Liver (tissue), 9 donors: ENCODE measurements around the gene TFDP1. TPM values are rescaled to one million over a fixed set of nuclear protein-coding genes. Genes with fewer than 3 reads are reported as not detected.

Source experiments
- DNase-seq: peaks from one replicate; pipeline ENCODE4 v3.0.0-alpha.2; 2017; ENCODE audit warnings: low spot score
- H3K27ac ChIP-seq, 2 donors: one replicate each; pipeline ENCODE4 v1.7.0; 2013; ENCODE audit warnings: inconsistent platforms in 2 of 2, low read length in 2 of 2, control low read depth in 1 of 2, low read depth in 1 of 2, mild to moderate bottlenecking in 1 of 2
- H3K27me3 ChIP-seq, 4 donors: one replicate each; pipeline versions ENCODE4 v1.6.1 to v1.7.0; 2013; ENCODE audit warnings: low read length in 3 of 4, inconsistent platforms in 1 of 4, mild to moderate bottlenecking in 1 of 4, moderate library complexity in 1 of 4; ENCODE audit not compliant: control insufficient read depth in 4 of 4, insufficient read depth in 4 of 4
- H3K36me3 ChIP-seq, 4 donors: one replicate each; pipeline versions ENCODE4 v1.6.1 to v1.7.0; 2013; ENCODE audit warnings: low read length in 3 of 4, mild to moderate bottlenecking in 3 of 4, low read depth in 1 of 4, moderate library complexity in 1 of 4; ENCODE audit not compliant: control insufficient read depth in 4 of 4, insufficient read depth in 3 of 4
- H3K4me1 ChIP-seq, 4 donors: one replicate each; pipeline versions ENCODE4 v1.6.1 to v1.7.0; 2013; ENCODE audit warnings: low read length in 3 of 4, mild to moderate bottlenecking in 3 of 4, moderate library complexity in 1 of 4; ENCODE audit not compliant: control insufficient read depth in 4 of 4, insufficient read depth in 4 of 4
- H3K4me3 ChIP-seq, 3 donors: one replicate each; pipeline versions ENCODE4 v1.6.1 to v1.7.0; 2013; ENCODE audit warnings: low read length in 3 of 3, control low read depth in 1 of 3, low read depth in 1 of 3, mild to moderate bottlenecking in 1 of 3
- H3K9ac ChIP-seq, 2 donors: one replicate each; pipeline ENCODE4 v1.7.0; 2013; ENCODE audit warnings: low read length in 2 of 2, mild to moderate bottlenecking in 2 of 2, moderate library complexity in 2 of 2, control low read depth in 1 of 2, low read depth in 1 of 2
- H3K9me3 ChIP-seq, 4 donors: one replicate each; pipeline versions ENCODE4 v1.6.1 to v1.7.0; 2013; ENCODE audit warnings: low read length in 3 of 4; ENCODE audit not compliant: control insufficient read depth in 4 of 4
- FOXA1 ChIP-seq: IDR thresholded peaks from 2 replicates; pipeline ENCODE4 v1.6.1; 2016; ENCODE audit warnings: antibody characterized with exemption
- FOXA2 ChIP-seq: IDR thresholded peaks from 2 replicates; pipeline ENCODE4 v1.6.1; 2016; ENCODE audit warnings: antibody characterized with exemption
- GABPA ChIP-seq, 2 donors: IDR thresholded peaks in 1 of 2; conservative IDR thresholded peaks in 1 of 2; 2 replicates each; pipeline ENCODE4 v1.6.1; 2016; ENCODE audit warnings: antibody characterized with exemption in 2 of 2, mild to moderate bottlenecking in 1 of 2, moderate library complexity in 1 of 2
- HNF4A ChIP-seq, 2 donors: conservative IDR thresholded peaks; 2 replicates each; pipeline ENCODE4 v1.6.1; 2016; ENCODE audit warnings: antibody characterized with exemption in 2 of 2, mild to moderate bottlenecking in 2 of 2
- HNF4G ChIP-seq: IDR thresholded peaks from 2 replicates; pipeline ENCODE4 v1.6.1; 2016; ENCODE audit warnings: antibody characterized with exemption
- JUND ChIP-seq, 2 donors: IDR thresholded peaks; 2 replicates each; pipeline ENCODE4 v1.6.1; 2016; ENCODE audit warnings: antibody characterized with exemption in 2 of 2
- RAD21 ChIP-seq, 2 donors: IDR thresholded peaks; 2 replicates each; pipeline ENCODE4 v1.6.1; 2016; ENCODE audit warnings: antibody characterized with exemption in 2 of 2, mild to moderate bottlenecking in 2 of 2
- RXRA ChIP-seq, 2 donors: IDR thresholded peaks; 2 replicates each; pipeline ENCODE4 v1.6.1; 2017 to 2018; ENCODE audit warnings: antibody characterized with exemption in 2 of 2, mild to moderate bottlenecking in 1 of 2
- SP1 ChIP-seq: IDR thresholded peaks from 2 replicates; pipeline ENCODE4 v1.6.1; 2018; ENCODE audit warnings: antibody characterized with exemption, mild to moderate bottlenecking
- TAF1 ChIP-seq: conservative IDR thresholded peaks from 2 replicates; pipeline ENCODE4 v1.6.1; 2016; ENCODE audit warnings: antibody characterized with exemption, mild to moderate bottlenecking
- YY1 ChIP-seq: IDR thresholded peaks from 2 replicates; pipeline ENCODE4 v1.6.1; 2016; ENCODE audit warnings: antibody characterized with exemption, mild to moderate bottlenecking
- WGBS: extraction: QIAGEN DNeasy Blood & Tissue Kit; methylation state at CpG from one replicate; pipeline ENCODE4 v1.1.7; 2013; 5-methylcytosine and 5-hydroxymethylcytosine counted together
- polyA plus RNA-seq, 2 donors: library from polyadenylated mRNA; stranded (reverse) in 1 of 2; unstranded in 1 of 2; fragments of 200-250 nt in 1 of 2; fragments of >200 nt in 1 of 2; fragmentation: Nextera tagmentation in 1 of 2; extraction: Ambion mirVana in 1 of 2; gene quantifications; one replicate each; pipeline versions ENCODE4 v1.2.1 to v1.2.3, GENCODE V29; 2013 to 2015
- total RNA-seq, 2 donors: library from RNA; depleted of rRNA; stranded (reverse); fragments of >200 nt; gene quantifications; one replicate each; pipeline ENCODE4 v1.2.3, GENCODE V29; 2014
- TF ChIP-seq, protein P1 (sequence below): IDR thresholded peaks from 2 replicates; pipeline ENCODE4 v1.6.1; 2016; ENCODE audit warnings: antibody characterized with exemption
- TF ChIP-seq, protein P2 (sequence below): IDR thresholded peaks from 2 replicates; pipeline ENCODE4 v1.6.1; 2016; ENCODE audit warnings: antibody characterized with exemption
- TF ChIP-seq, protein P3 (sequence below): IDR thresholded peaks from 2 replicates; pipeline ENCODE4 v1.6.1; 2016; ENCODE audit warnings: antibody characterized with exemption, mild to moderate bottlenecking
- TF ChIP-seq, protein P4 (sequence below): IDR thresholded peaks from 2 replicates; pipeline ENCODE4 v1.6.1; 2016; ENCODE audit warnings: antibody characterized with exemption
- donor health status: healthy.
- donor health status: healthy.
- donor health status: healthy.
- donor health status: healthy.
- donor health status: healthy.

TFDP1 gene
- total and polyA plus RNA-seq, 4 donors, result 9.9 to 140 (median 17.8) TPM

DNA sequence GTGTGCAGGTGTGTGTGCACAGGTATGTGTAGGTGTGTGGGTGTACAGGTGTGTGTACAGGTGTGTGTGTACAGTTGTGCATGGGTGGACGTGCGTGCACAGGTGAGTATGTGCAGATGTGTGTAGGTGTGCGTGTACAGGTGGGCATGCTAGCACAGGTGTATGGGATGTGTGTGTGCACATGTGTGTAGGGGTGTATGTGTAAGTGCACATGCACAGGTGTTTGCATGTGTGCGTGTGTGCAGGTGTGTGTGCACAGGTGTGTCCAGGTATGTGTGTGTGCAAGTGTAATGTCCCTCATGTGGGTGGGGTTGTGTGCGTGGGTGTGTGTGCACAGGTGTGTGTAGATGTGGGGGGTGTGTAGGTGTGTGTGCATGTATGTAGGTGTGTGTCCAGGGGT is 27.5 kb upstream of the TFDP1 start:
- TF ChIP-seq, protein P1, sequence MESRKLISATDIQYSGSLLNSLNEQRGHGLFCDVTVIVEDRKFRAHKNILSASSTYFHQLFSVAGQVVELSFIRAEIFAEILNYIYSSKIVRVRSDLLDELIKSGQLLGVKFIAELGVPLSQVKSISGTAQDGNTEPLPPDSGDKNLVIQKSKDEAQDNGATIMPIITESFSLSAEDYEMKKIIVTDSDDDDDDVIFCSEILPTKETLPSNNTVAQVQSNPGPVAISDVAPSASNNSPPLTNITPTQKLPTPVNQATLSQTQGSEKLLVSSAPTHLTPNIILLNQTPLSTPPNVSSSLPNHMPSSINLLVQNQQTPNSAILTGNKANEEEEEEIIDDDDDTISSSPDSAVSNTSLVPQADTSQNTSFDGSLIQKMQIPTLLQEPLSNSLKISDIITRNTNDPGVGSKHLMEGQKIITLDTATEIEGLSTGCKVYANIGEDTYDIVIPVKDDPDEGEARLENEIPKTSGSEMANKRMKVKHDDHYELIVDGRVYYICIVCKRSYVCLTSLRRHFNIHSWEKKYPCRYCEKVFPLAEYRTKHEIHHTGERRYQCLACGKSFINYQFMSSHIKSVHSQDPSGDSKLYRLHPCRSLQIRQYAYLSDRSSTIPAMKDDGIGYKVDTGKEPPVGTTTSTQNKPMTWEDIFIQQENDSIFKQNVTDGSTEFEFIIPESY, result no peak
- TF ChIP-seq GABPA (IDR thresholded peaks at IDR 0.05 in 1 of 2, conservative IDR thresholded peaks at IDR 0.05 in 1 of 2) (no peak), TAF1 (no peak), JUND (IDR thresholded peaks at IDR 0.05) (no peak)
- no peaks in the 10 kb centered on the region for H3K27me3 ChIP-seq
- peaks cover 0 to 1% (median 0%) of the 10 kb centered on the region in 4 donors for H3K36me3 ChIP-seq
- no peaks in the 10 kb centered on the region for H3K9me3 ChIP-seq
- H3K4me1 ChIP-seq, result peaks cover 0 to 5% (median 3%) of the 10 kb centered on the region in 4 donors
- H3K4me3 ChIP-seq, result no peak overlapping the region
- 97% methylated on average over 5 of the region's 5 CpGs for WGBS
- no peak overlapping the region for H3K9ac ChIP-seq
- no peak overlapping the region for H3K27ac ChIP-seq
- peak; percentile 21 for DNase-seq

DNA sequence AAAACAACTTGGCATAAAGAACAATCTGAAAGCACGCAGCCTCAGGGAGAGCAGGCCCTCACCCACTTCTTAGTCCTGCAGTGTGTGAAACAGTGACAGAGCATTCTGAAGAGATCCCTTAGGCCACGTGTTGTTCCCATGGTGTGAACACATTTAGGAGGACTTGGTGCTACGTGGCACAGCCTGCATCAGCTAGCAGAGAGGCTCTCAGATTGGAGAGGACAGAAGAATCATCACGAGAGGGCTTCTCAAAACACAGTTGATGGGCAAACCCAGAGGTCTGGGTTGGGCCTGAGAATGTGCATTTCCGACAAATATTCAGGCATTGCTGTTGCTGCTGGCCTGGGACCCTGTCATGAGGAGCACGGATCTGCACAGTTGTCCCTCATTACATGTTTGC is 26.1 kb upstream of the TFDP1 start:
- Histone ChIP-seq H3K27ac (no peak overlapping the region), H3K4me1 (peaks cover 0 to 9% (median 7%) of the 10 kb centered on the region in 4 donors), H3K9ac (no peak overlapping the region), H3K4me3 (no peak overlapping the region), H3K36me3 (peaks cover 0 to 1% (median 0%) of the 10 kb centered on the region in 4 donors), H3K27me3 (no peaks in the 10 kb centered on the region), H3K9me3 (no peaks in the 10 kb centered on the region)
- TF ChIP-seq, protein P1, result no peak
- no peak for TF ChIP-seq GABPA (IDR thresholded peaks at IDR 0.05 in 1 of 2, conservative IDR thresholded peaks at IDR 0.05 in 1 of 2)
- no peak for TF ChIP-seq HNF4A (conservative IDR thresholded peaks at IDR 0.05)
- no peak for TF ChIP-seq JUND (IDR thresholded peaks at IDR 0.05)
- TF ChIP-seq, protein P2, sequence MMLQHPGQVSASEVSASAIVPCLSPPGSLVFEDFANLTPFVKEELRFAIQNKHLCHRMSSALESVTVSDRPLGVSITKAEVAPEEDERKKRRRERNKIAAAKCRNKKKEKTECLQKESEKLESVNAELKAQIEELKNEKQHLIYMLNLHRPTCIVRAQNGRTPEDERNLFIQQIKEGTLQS, result no peak
- no peak for TF ChIP-seq FOXA1
- TF ChIP-seq, protein P3, sequence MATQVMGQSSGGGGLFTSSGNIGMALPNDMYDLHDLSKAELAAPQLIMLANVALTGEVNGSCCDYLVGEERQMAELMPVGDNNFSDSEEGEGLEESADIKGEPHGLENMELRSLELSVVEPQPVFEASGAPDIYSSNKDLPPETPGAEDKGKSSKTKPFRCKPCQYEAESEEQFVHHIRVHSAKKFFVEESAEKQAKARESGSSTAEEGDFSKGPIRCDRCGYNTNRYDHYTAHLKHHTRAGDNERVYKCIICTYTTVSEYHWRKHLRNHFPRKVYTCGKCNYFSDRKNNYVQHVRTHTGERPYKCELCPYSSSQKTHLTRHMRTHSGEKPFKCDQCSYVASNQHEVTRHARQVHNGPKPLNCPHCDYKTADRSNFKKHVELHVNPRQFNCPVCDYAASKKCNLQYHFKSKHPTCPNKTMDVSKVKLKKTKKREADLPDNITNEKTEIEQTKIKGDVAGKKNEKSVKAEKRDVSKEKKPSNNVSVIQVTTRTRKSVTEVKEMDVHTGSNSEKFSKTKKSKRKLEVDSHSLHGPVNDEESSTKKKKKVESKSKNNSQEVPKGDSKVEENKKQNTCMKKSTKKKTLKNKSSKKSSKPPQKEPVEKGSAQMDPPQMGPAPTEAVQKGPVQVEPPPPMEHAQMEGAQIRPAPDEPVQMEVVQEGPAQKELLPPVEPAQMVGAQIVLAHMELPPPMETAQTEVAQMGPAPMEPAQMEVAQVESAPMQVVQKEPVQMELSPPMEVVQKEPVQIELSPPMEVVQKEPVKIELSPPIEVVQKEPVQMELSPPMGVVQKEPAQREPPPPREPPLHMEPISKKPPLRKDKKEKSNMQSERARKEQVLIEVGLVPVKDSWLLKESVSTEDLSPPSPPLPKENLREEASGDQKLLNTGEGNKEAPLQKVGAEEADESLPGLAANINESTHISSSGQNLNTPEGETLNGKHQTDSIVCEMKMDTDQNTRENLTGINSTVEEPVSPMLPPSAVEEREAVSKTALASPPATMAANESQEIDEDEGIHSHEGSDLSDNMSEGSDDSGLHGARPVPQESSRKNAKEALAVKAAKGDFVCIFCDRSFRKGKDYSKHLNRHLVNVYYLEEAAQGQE, result no peak
- no peak for TF ChIP-seq YY1
- no peak for TF ChIP-seq FOXA2
- TF ChIP-seq RAD21 (IDR thresholded peaks at IDR 0.05), result no peak
- no peak for TF ChIP-seq RXRA (IDR thresholded peaks at IDR 0.05)
- TF ChIP-seq SP1, result no peak
- TF ChIP-seq, protein P4, sequence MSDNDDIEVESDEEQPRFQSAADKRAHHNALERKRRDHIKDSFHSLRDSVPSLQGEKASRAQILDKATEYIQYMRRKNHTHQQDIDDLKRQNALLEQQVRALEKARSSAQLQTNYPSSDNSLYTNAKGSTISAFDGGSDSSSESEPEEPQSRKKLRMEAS, result no peak
- no peak for TF ChIP-seq HNF4G
- DNase-seq, result no peak
- 92% methylated on average over 6 of the region's 6 CpGs for WGBS
